Activated T-cell treated with anti-CD3 and anti-CD28 coated beads, Interleukin-2, amount 50 U/mL, for 48 hours (primary cell): ENCODE measurements around the gene TCP1.
"Not testable (repeated sequence)": the region's sequence is repeated elsewhere in the genome, so short reads cannot be mapped to it uniquely, and the experiment has no call there.

ENCODE experiments used
- DNase-seq, 2 experiments: peaks; one replicate each; pipeline ENCODE4 v3.0.0-alpha.2; 2020

Gene TCP1

GRCh38 chr6:159789377-159790148, at the start of gene TCP1:
TCP1 (minus strand) TSS chr6:159789602; CDS start chr6:159789468, 134 bp downstream.
- DNase-seq, result peak; percentile 99

- DNase-seq, result no peak
Observed at GRCh38 chr6:159838020-159838744, 48.8 kb upstream of the TCP1 start.

- DNase-seq, result no peak
Observed at GRCh38 chr6:159837511-159837910, 48.1 kb upstream of the TCP1 start.

GRCh38 chr6:159836718-159837490, 47.5 kb upstream of the TCP1 start:
- no peak for DNase-seq

- DNase-seq, result no peak
Observed at GRCh38 chr6:159833997-159834603, 44.7 kb upstream of the TCP1 start.

GRCh38 chr6:159833556-159833955, 44.2 kb upstream of the TCP1 start:
- DNase-seq, result no peak

GRCh38 chr6:159832946-159833345, 43.5 kb upstream of the TCP1 start:
- no peak for DNase-seq

- DNase-seq, result no peak
Observed at GRCh38 chr6:159831373-159831679, 41.9 kb upstream of the TCP1 start.

- DNase-seq, result no peak
Observed at GRCh38 chr6:159830501-159831372, 41.3 kb upstream of the TCP1 start.

GRCh38 chr6:159829526-159829925, 40.1 kb upstream of the TCP1 start:
- no peak for DNase-seq

GRCh38 chr6:159828074-159828473, 38.7 kb upstream of the TCP1 start:
- no peak for DNase-seq

GRCh38 chr6:159826968-159827647, 37.7 kb upstream of the TCP1 start:
- DNase-seq, result no peak

- no peak for DNase-seq
Observed at GRCh38 chr6:159826004-159826403, 36.6 kb upstream of the TCP1 start.

GRCh38 chr6:159824690-159825089, 35.3 kb upstream of the TCP1 start:
- DNase-seq, result not testable (repeated sequence)

- DNase-seq, result no peak
Observed at GRCh38 chr6:159823953-159824352, 34.6 kb upstream of the TCP1 start.

- DNase-seq, result no peak
Observed at GRCh38 chr6:159821726-159822125, 32.3 kb upstream of the TCP1 start.

GRCh38 chr6:159821122-159821521, 31.7 kb upstream of the TCP1 start:
- DNase-seq, result no peak

GRCh38 chr6:159819932-159820640, 30.7 kb upstream of the TCP1 start:
- DNase-seq, result peak; percentile 37 to 42

- no peak for DNase-seq
Observed at GRCh38 chr6:159819098-159819497, 29.7 kb upstream of the TCP1 start.

GRCh38 chr6:159817951-159818739, 28.7 kb upstream of the TCP1 start:
- DNase-seq, result no peak
